ENCODE measurements around the gene GPR108.

- TF ChIP-seq, protein P1, sequence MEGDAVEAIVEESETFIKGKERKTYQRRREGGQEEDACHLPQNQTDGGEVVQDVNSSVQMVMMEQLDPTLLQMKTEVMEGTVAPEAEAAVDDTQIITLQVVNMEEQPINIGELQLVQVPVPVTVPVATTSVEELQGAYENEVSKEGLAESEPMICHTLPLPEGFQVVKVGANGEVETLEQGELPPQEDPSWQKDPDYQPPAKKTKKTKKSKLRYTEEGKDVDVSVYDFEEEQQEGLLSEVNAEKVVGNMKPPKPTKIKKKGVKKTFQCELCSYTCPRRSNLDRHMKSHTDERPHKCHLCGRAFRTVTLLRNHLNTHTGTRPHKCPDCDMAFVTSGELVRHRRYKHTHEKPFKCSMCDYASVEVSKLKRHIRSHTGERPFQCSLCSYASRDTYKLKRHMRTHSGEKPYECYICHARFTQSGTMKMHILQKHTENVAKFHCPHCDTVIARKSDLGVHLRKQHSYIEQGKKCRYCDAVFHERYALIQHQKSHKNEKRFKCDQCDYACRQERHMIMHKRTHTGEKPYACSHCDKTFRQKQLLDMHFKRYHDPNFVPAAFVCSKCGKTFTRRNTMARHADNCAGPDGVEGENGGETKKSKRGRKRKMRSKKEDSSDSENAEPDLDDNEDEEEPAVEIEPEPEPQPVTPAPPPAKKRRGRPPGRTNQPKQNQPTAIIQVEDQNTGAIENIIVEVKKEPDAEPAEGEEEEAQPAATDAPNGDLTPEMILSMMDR (IDR thresholded peaks at IDR 0.05), result no peak
- TF ChIP-seq EZH2phosphoT487 (IDR thresholded peaks at IDR 0.05; ENCODE audit: borderline replicate concordance, low read depth), result no peak
- TF ChIP-seq TEAD4 (IDR thresholded peaks at IDR 0.05; ENCODE audit: borderline replicate concordance, insufficient read depth), result no peak
- TF ChIP-seq POLR2AphosphoS5 (IDR thresholded peaks at IDR 0.05; ENCODE audit: low read depth, low read length), result no peak
- no peak for TF ChIP-seq MAX (IDR thresholded peaks at IDR 0.05; ENCODE audit: low read depth)
- TF ChIP-seq SMC3 (IDR thresholded peaks at IDR 0.05; ENCODE audit: low read depth, low read length), result no peak
- TF ChIP-seq NRF1 (IDR thresholded peaks at IDR 0.05; ENCODE audit: low read depth, low read length), result no peak
Observed at GRCh38 chr19:6718111-6718740, 19.2 kb downstream of the GPR108 start.

Measured in SK-N-SH (cell line).